HUES48 (cell line): ENCODE results near the gene DHRSX.

Source experiments
- H3K27ac ChIP-seq: one replicate; pipeline ENCODE4 v1.7.0; 2013; ENCODE audit warnings: low read depth, low read length, inconsistent platforms
- H3K27me3 ChIP-seq: 2 replicates; pipeline ENCODE4 v1.6.1; 2013; ENCODE audit warnings: mild to moderate bottlenecking, low read length; ENCODE audit not compliant: control insufficient read depth, insufficient read depth
- H3K36me3 ChIP-seq: 2 replicates; pipeline ENCODE4 v1.6.1; 2013; ENCODE audit warnings: low read length; ENCODE audit not compliant: control insufficient read depth, insufficient read depth
- H3K4me1 ChIP-seq: 2 replicates; pipeline ENCODE4 v1.6.1; 2013; ENCODE audit warnings: mild to moderate bottlenecking, low read length; ENCODE audit not compliant: control insufficient read depth, insufficient read depth
- H3K4me3 ChIP-seq: 2 replicates; pipeline ENCODE4 v1.5.1; 2013; ENCODE audit warnings: mild to moderate bottlenecking, low read depth, low read length
- H3K9ac ChIP-seq: 2 replicates; pipeline ENCODE4 v1.6.1; 2013; ENCODE audit warnings: mild to moderate bottlenecking, low read depth, low read length, moderate library complexity
- H3K9me3 ChIP-seq: 2 replicates; pipeline ENCODE4 v1.6.1; 2013; ENCODE audit warnings: low read length; ENCODE audit not compliant: control insufficient read depth, insufficient read depth

DHRSX gene

GRCh38 chrX:2187352-2188115 lies 313.2 kb downstream of the DHRSX start:
- H3K9ac ChIP-seq, result no peak overlapping the region
- H3K9me3 ChIP-seq, result peaks cover 15% of the 10 kb centered on the region
- no peaks in the 10 kb centered on the region for H3K36me3 ChIP-seq
- H3K27ac ChIP-seq, result no peak overlapping the region
- no peaks in the 10 kb centered on the region for H3K27me3 ChIP-seq
- H3K4me3 ChIP-seq, result no peak overlapping the region
- H3K4me1 ChIP-seq, result peaks cover 21% of the 10 kb centered on the region

- no peak overlapping the region for H3K9ac ChIP-seq
- H3K27me3 ChIP-seq, result no peaks in the 10 kb centered on the region
- peaks cover 28% of the 10 kb centered on the region for H3K4me1 ChIP-seq
- H3K4me3 ChIP-seq, result no peak overlapping the region
- H3K27ac ChIP-seq, result no peak overlapping the region
- peaks cover 15% of the 10 kb centered on the region for H3K9me3 ChIP-seq
- no peaks in the 10 kb centered on the region for H3K36me3 ChIP-seq
Measured at GRCh38 chrX:2185341-2186082, 315.3 kb downstream of the DHRSX start.

DNA sequence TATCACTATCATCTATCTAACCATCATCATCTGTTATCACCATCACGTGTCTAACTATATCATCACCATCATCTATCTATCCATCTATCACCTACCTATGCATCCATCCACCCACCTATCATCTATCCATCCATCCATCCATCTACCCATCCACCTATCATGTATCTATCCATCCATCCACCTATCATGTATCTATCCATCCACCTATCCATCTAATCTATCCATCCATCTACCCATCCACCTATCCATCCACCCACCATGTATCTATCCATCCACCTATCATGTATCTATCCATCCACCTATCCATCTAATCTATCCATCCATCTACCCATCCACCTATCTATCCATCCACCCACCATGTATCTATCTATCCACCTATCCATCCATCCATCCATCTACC lies 316.7 kb downstream of the DHRSX start:
- no peak overlapping the region for H3K9ac ChIP-seq
- H3K27ac ChIP-seq, result no peak overlapping the region
- H3K27me3 ChIP-seq, result no peaks in the 10 kb centered on the region
- no peak overlapping the region for H3K4me3 ChIP-seq
- H3K4me1 ChIP-seq, result peaks cover 28% of the 10 kb centered on the region
- H3K36me3 ChIP-seq, result no peaks in the 10 kb centered on the region
- peaks cover 15% of the 10 kb centered on the region for H3K9me3 ChIP-seq

GRCh38 chrX:2183193-2183725 lies 317.5 kb downstream of the DHRSX start:
- Histone ChIP-seq H3K36me3 (no peaks in the 10 kb centered on the region), H3K9me3 (peaks cover 15% of the 10 kb centered on the region), H3K4me1 (peaks cover 21% of the 10 kb centered on the region), H3K27me3 (no peaks in the 10 kb centered on the region), H3K27ac (peak overlapping the region; percentile 88), H3K9ac (0 out of 2 replicates have a peak overlapping the region, but pooled peaks have one; percentile 14), H3K4me3 (peak overlapping the region; percentile 17; the same call in 1 of the 2 replicates)

- H3K27ac ChIP-seq, result no peak overlapping the region
- no peak overlapping the region for H3K4me3 ChIP-seq
- H3K4me1 ChIP-seq, result peaks cover 7% of the 10 kb centered on the region; the same call in 1 of the 2 replicates
- no peak overlapping the region for H3K9ac ChIP-seq
- H3K9me3 ChIP-seq, result no peaks in the 10 kb centered on the region
- H3K36me3 ChIP-seq, result no peaks in the 10 kb centered on the region
- no peaks in the 10 kb centered on the region for H3K27me3 ChIP-seq
Measured at GRCh38 chrX:2177541-2177940, 323.2 kb downstream of the DHRSX start.

GRCh38 chrX:2176733-2177132 lies 324.0 kb downstream of the DHRSX start:
- Histone ChIP-seq H3K4me3 (no peak overlapping the region), H3K36me3 (no peaks in the 10 kb centered on the region), H3K4me1 (peaks cover 3% of the 10 kb centered on the region; the same call in 1 of the 2 replicates)

DNA sequence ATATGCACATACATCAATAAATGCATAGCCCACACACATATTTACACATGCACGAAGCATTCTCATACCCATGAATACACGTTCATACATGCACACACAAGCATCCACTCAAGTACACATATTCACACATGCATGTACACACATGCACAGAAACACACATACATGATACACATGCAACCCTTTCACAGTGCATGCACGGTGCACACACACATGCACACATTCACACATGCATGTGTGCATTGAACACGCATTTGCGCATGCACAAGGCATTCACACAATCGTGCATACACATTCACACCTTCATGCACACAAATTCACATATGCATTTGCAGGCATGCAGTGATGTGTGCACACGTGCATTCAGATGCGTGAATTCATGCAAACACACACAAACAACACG lies 324.5 kb downstream of the DHRSX start:
- Histone ChIP-seq H3K4me3 (no peak overlapping the region), H3K9me3 (no peaks in the 10 kb centered on the region), H3K36me3 (no peaks in the 10 kb centered on the region), H3K9ac (no peak overlapping the region), H3K4me1 (no peaks in the 10 kb centered on the region), H3K27ac (no peak overlapping the region), H3K27me3 (no peaks in the 10 kb centered on the region)

More at GRCh38 chrX:2176733-2177132, 324.0 kb downstream of the DHRSX start:
- no peak overlapping the region for H3K27ac ChIP-seq
- no peaks in the 10 kb centered on the region for H3K9me3 ChIP-seq
- H3K27me3 ChIP-seq, result no peaks in the 10 kb centered on the region
- H3K9ac ChIP-seq, result no peak overlapping the region

DNA sequence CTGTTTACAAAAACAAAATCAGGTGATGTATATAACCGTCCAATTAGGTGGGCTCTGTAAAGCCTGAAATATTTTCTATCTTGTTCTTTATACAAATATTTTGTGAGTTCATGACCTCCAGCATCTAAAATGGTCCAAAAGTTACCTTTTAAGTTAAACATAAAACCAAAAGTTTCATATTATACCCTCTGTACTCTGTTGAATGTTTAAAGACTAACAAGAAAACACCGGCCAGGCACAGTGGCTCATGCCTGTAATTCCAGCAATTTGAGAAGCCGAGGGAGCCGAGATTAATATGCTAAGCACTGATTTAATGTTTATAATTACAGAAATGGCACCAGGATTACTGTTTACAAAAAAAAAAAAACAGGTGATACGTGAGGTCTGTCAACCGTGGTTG lies 328.4 kb downstream of the DHRSX start:
- H3K36me3 ChIP-seq, result no peaks in the 10 kb centered on the region
- H3K27ac ChIP-seq, result no peak overlapping the region
- no peaks in the 10 kb centered on the region for H3K4me1 ChIP-seq

More for the DNA sequence above, 328.4 kb downstream of the DHRSX start:
- Histone ChIP-seq H3K27me3 (no peaks in the 10 kb centered on the region), H3K4me3 (no peak overlapping the region), H3K9me3 (no peaks in the 10 kb centered on the region), H3K9ac (no peak overlapping the region)
